GM23338 (cell line): ENCODE data around the gene RBM11. TPM values are rescaled to one million over a fixed set of nuclear protein-coding genes. Genes with fewer than 3 reads are reported as not detected.

Experiments
- ATAC-seq: fragments of 200-7000 bp; cut with Tn5 transposase; 3 replicates; pipeline ENCODE4 v1.9.1; 2020
- DNase-seq: peaks from one replicate; pipeline ENCODE4 v3.0.0-alpha.2; 2015; ENCODE audit warnings: low spot score
- H2AFZ ChIP-seq: fragments of 200-600 bp; sonication (generic); 2 replicates; pipeline ENCODE4 v1.8.0; 2016; ENCODE audit warnings: antibody characterized with exemption, mild to moderate bottlenecking, moderate library complexity
- H3F3A ChIP-seq: fragments of 200-600 bp; sonication (generic); replicated peaks from 2 replicates; pipeline ENCODE4 v1.8.0; 2017; ENCODE audit warnings: antibody characterized with exemption, mixed run types, low read depth
- H3K27ac ChIP-seq: fragments of 200-600 bp; sonication (generic); 2 replicates; pipeline ENCODE4 v1.6.1; 2016; ENCODE audit warnings: low read depth
- H3K27me3 ChIP-seq: fragments of 200-600 bp; sonication (generic); 2 replicates; pipeline ENCODE4 v1.8.0; 2016; ENCODE audit warnings: mild to moderate bottlenecking, mixed run types, moderate library complexity; ENCODE audit not compliant: insufficient read depth
- H3K36me3 ChIP-seq: fragments of 200-600 bp; sonication (generic); 2 replicates; pipeline ENCODE4 v1.8.0; 2016; ENCODE audit warnings: mild to moderate bottlenecking; ENCODE audit not compliant: insufficient read depth
- H3K4me1 ChIP-seq: fragments of 200-600 bp; sonication (generic); 2 replicates; pipeline ENCODE4 v1.8.0; 2016; ENCODE audit warnings: mild to moderate bottlenecking, moderate library complexity; ENCODE audit not compliant: insufficient read depth
- H3K4me2 ChIP-seq: fragments of 200-600 bp; sonication (generic); 2 replicates; pipeline ENCODE4 v1.7.1; 2017; ENCODE audit warnings: mixed run types
- H3K4me3 ChIP-seq: fragments of 200-600 bp; sonication (generic); 2 replicates; pipeline ENCODE4 v1.6.1; 2016; ENCODE audit warnings: mixed run types
- H3K79me2 ChIP-seq: fragments of 200-600 bp; sonication (generic); replicated peaks from 2 replicates; pipeline ENCODE4 v1.8.0; 2017; ENCODE audit warnings: mild to moderate bottlenecking; ENCODE audit not compliant: insufficient read depth
- H3K9me2 ChIP-seq: fragments of 200-600 bp; sonication (generic); 2 replicates; pipeline ENCODE4 v1.8.0; 2017; ENCODE audit not compliant: insufficient read depth
- H4K20me1 ChIP-seq: fragments of 200-600 bp; sonication (generic); replicated peaks from 2 replicates; pipeline ENCODE4 v1.8.0; 2017; ENCODE audit warnings: mild to moderate bottlenecking; ENCODE audit not compliant: insufficient read depth
- H3K27ac Mint-ChIP-seq: 2 replicates; pipeline ENCODE4 v1.8.0; 2020; ENCODE audit warnings: inconsistent platforms, mild to moderate bottlenecking, moderate library complexity, mixed read lengths
- H3K27me3 Mint-ChIP-seq: 3 replicates; pipeline ENCODE4 v1.8.0; 2022; ENCODE audit warnings: low read depth, mild to moderate bottlenecking, moderate library complexity, mixed read lengths, inconsistent platforms; ENCODE audit not compliant: insufficient read depth, poor library complexity
- H3K36me3 Mint-ChIP-seq: 3 replicates; pipeline ENCODE4 v1.8.0; 2021; ENCODE audit warnings: low read depth, mild to moderate bottlenecking, inconsistent platforms, moderate library complexity, mixed read lengths
- H3K4me1 Mint-ChIP-seq: 3 replicates; pipeline ENCODE4 v1.8.0; 2020; ENCODE audit warnings: mild to moderate bottlenecking, inconsistent platforms, mixed read lengths
- H3K4me3 Mint-ChIP-seq: 3 replicates; pipeline ENCODE4 v1.8.0; 2021; ENCODE audit warnings: moderate library complexity, mild to moderate bottlenecking, inconsistent platforms, mixed read lengths
- H3K9me3 Mint-ChIP-seq: 3 replicates; pipeline ENCODE4 v1.8.0; 2020; ENCODE audit warnings: moderate library complexity, mild to moderate bottlenecking, inconsistent platforms, mixed read lengths
- EZH2 ChIP-seq: fragments of 200-600 bp; sonication (generic); IDR thresholded peaks from one replicate; pipeline ENCODE4 v1.8.0; 2017; ENCODE audit warnings: antibody characterized with exemption, mild to moderate bottlenecking, low read depth; ENCODE audit not compliant: unreplicated experiment
- EZH2phosphoT487 ChIP-seq: fragments of 200-600 bp; sonication (generic); IDR thresholded peaks from one replicate; pipeline ENCODE4 v1.8.1; 2018; ENCODE audit warnings: antibody characterized with exemption; ENCODE audit not compliant: unreplicated experiment
- JUNB ChIP-seq: IDR thresholded peaks from one replicate; pipeline ENCODE4 v1.6.1; 2016; ENCODE audit warnings: antibody characterized with exemption; ENCODE audit not compliant: unreplicated experiment
- POLR2AphosphoS5 ChIP-seq: IDR thresholded peaks from 2 replicates; pipeline ENCODE4 v1.6.1; 2016; ENCODE audit warnings: antibody characterized with exemption, low read depth
- ZNF331 ChIP-seq: fragments of 250-450 bp; sonication (Bioruptor Pico); IDR thresholded peaks from 2 replicates; pipeline ENCODE4 v1.5.0; 2020; ENCODE audit warnings: low read depth, mild to moderate bottlenecking, moderate library complexity
- ZNF462 ChIP-seq: fragments of 250-450 bp; sonication (Bioruptor Pico); IDR thresholded peaks from 2 replicates; pipeline ENCODE4 v1.5.0; 2020; ENCODE audit warnings: mild to moderate bottlenecking, moderate library complexity
- polyA plus RNA-seq: library from polyadenylated mRNA; unstranded; fragments of >200 nt; fragmentation: Nextera tagmentation; extraction: Ambion mirVana; gene quantifications from 2 replicates; pipeline ENCODE4 v1.2.1, GENCODE V29; 2016
- total RNA-seq: library from RNA; depleted of rRNA; stranded (reverse); fragments of >200 nt; shearing (Covaris generic); gene quantifications from 2 replicates; pipeline ENCODE4 v1.2.3, GENCODE V29; 2014
- TF ChIP-seq, protein P1 (sequence below): IDR thresholded peaks from 2 replicates; pipeline ENCODE4 v1.6.1; 2016; ENCODE audit warnings: antibody characterized with exemption
- TF ChIP-seq, protein P2 (sequence below), 2 experiments: fragments of 200-600 bp in 1 of 2; sonication (generic) in 1 of 2; conservative IDR thresholded peaks; 2 replicates each; pipeline versions ENCODE4 v1.5.1 to v1.6.1; 2016 to 2017; ENCODE audit warnings: antibody characterized with exemption in 2 of 2, low read depth in 2 of 2, mild to moderate bottlenecking in 2 of 2, moderate library complexity in 1 of 2

The RBM11 gene
- total and polyA plus RNA-seq, 2 experiments from 2014 or later, result 6.3 to 8.3 TPM

GRCh38 chr21:14262039-14262438 is 46.1 kb downstream of the RBM11 start (continued):
- TF ChIP-seq ZNF462 (CRISPR knock-in tag) (no peak), EZH2 (no peak), POLR2AphosphoS5 (no peak)
- TF ChIP-seq, protein P1, sequence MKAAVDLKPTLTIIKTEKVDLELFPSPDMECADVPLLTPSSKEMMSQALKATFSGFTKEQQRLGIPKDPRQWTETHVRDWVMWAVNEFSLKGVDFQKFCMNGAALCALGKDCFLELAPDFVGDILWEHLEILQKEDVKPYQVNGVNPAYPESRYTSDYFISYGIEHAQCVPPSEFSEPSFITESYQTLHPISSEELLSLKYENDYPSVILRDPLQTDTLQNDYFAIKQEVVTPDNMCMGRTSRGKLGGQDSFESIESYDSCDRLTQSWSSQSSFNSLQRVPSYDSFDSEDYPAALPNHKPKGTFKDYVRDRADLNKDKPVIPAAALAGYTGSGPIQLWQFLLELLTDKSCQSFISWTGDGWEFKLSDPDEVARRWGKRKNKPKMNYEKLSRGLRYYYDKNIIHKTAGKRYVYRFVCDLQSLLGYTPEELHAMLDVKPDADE, result no peak

DNA sequence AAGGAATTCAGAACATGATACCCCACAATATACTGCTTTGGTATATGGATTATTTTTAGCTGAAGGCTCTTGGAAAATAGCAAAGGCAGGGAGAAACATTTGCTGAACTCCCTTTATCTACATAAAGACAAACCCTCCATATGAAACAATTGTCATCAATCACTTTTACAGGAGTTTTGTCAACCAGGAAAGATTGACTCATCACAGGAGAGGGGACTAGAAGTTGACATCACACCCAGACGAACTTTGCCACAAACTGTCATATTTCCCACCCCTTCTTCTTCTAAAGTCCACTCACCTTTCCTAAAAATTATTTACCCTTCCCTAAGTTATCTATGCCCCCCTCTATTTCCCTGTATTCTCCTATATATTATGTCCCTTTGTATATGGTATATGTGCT is 47.9 kb downstream of the RBM11 start:
- Mint-ChIP-seq H3K9me3 (no peaks in the 10 kb centered on the region), H3K27ac (no peak overlapping the region), H3K36me3 (no peaks in the 10 kb centered on the region), H3K4me3 (no peak overlapping the region), H3K4me1 (no peaks in the 10 kb centered on the region), H3K27me3 (no peaks in the 10 kb centered on the region)
- no peaks in the 10 kb centered on the region for H3K79me2 ChIP-seq
- H3K4me3 ChIP-seq, result no peak overlapping the region
- H3K4me1 ChIP-seq, result no peaks in the 10 kb centered on the region
- no peak overlapping the region for H3K27ac ChIP-seq
- no peaks in the 10 kb centered on the region for H3K36me3 ChIP-seq
- no peaks in the 10 kb centered on the region for H3K9me2 ChIP-seq
- H3K4me2 ChIP-seq, result no peak overlapping the region
- H3K27me3 ChIP-seq, result no peaks in the 10 kb centered on the region
- ATAC-seq, result no peak
- H2AFZ ChIP-seq, result no peak overlapping the region
- H4K20me1 ChIP-seq, result no peaks in the 10 kb centered on the region
- TF ChIP-seq, protein P1, result no peak
- no peak for TF ChIP-seq EZH2
- TF ChIP-seq ZNF331 (CRISPR knock-in tag), result no peak
- no peak for TF ChIP-seq EZH2phosphoT487
- TF ChIP-seq, protein P2, sequence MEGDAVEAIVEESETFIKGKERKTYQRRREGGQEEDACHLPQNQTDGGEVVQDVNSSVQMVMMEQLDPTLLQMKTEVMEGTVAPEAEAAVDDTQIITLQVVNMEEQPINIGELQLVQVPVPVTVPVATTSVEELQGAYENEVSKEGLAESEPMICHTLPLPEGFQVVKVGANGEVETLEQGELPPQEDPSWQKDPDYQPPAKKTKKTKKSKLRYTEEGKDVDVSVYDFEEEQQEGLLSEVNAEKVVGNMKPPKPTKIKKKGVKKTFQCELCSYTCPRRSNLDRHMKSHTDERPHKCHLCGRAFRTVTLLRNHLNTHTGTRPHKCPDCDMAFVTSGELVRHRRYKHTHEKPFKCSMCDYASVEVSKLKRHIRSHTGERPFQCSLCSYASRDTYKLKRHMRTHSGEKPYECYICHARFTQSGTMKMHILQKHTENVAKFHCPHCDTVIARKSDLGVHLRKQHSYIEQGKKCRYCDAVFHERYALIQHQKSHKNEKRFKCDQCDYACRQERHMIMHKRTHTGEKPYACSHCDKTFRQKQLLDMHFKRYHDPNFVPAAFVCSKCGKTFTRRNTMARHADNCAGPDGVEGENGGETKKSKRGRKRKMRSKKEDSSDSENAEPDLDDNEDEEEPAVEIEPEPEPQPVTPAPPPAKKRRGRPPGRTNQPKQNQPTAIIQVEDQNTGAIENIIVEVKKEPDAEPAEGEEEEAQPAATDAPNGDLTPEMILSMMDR (conservative IDR thresholded peaks at IDR 0.05; ENCODE audit: low read depth in 2 of 2), result no peak
- TF ChIP-seq JUNB, result no peak
- no peak for TF ChIP-seq POLR2AphosphoS5
- no peak for DNase-seq
- no peaks in the 10 kb centered on the region for H3F3A ChIP-seq
